GM19099 (cell line): ENCODE results near the gene FOLR2.

ENCODE experiments used
- POLR2A ChIP-seq: IDR thresholded peaks from 3 replicates; pipeline ENCODE4 v1.6.1; 2011; ENCODE audit warnings: low read depth; ENCODE audit not compliant: insufficient read length; ENCODE audit errors: extremely low read depth

The FOLR2 gene

GRCh38 chr11:72235351-72236057 lies 18.9 kb downstream of the FOLR2 start:
- TF ChIP-seq POLR2A = no peak

- no peak for TF ChIP-seq POLR2A
These were observed 19.6 kb downstream of the FOLR2 start for GRCh38 chr11:72236083-72236697.

GRCh38 chr11:72236774-72237111 lies 20.1 kb downstream of the FOLR2 start:
- TF ChIP-seq POLR2A = no peak

- TF ChIP-seq POLR2A = no peak
These were observed 20.7 kb downstream of the FOLR2 start for GRCh38 chr11:72237112-72237931.

GRCh38 chr11:72238040-72238450 lies 21.5 kb downstream of the FOLR2 start:
- TF ChIP-seq POLR2A = no peak

- no peak for TF ChIP-seq POLR2A
These were observed 22.1 kb downstream of the FOLR2 start for GRCh38 chr11:72238492-72239312.

GRCh38 chr11:72239313-72239848 lies 22.8 kb downstream of the FOLR2 start:
- TF ChIP-seq POLR2A = no peak

GRCh38 chr11:72239849-72240460 lies 23.4 kb downstream of the FOLR2 start:
- no peak for TF ChIP-seq POLR2A

- no peak for TF ChIP-seq POLR2A
These were observed 24.1 kb downstream of the FOLR2 start for GRCh38 chr11:72240461-72241290.

- TF ChIP-seq POLR2A = no peak
These were observed 24.7 kb downstream of the FOLR2 start for GRCh38 chr11:72241291-72241781.

- no peak for TF ChIP-seq POLR2A
These were observed 25.5 kb downstream of the FOLR2 start for GRCh38 chr11:72242141-72242540.

- TF ChIP-seq POLR2A = no peak
These were observed 26.8 kb downstream of the FOLR2 start for GRCh38 chr11:72243173-72244059.

- no peak for TF ChIP-seq POLR2A
These were observed 27.4 kb downstream of the FOLR2 start, which contains the start of gene PHOX2A for GRCh38 chr11:72244060-72244360. PHOX2A (minus strand) TSS chr11:72244176; CDS start chr11:72244004, 172 bp downstream.
